HCT116 (cell line): ENCODE data around the gene MRPL33. TPM values are rescaled to one million over a fixed set of nuclear protein-coding genes. Genes with fewer than 3 reads are reported as not detected.
A peak's percentile ranks its signal among the peaks of the same experiment; 100 is the strongest.

Experiments
- ATAC-seq: fragments of 200-7000 bp; cut with Tn5 transposase; 2 replicates; pipeline ENCODE4 v1.9.1; 2020; ENCODE audit warnings: mild to moderate bottlenecking, moderate library complexity
- BruUV-seq: library from RNA; stranded (reverse); fragments of 400-500 nt; replicated peaks from 2 replicates; lab custom pipeline; 2021; lab: Mats Ljungman, UMichigan
- CTCF ChIA-PET: fragments of 300-600 bp; sonication (Branson Sonifier 250); formaldehyde crosslinking; loops from one replicate; lab custom pipeline; 2021; ENCODE audit warnings: antibody characterized with exemption; lab: Charles Lee
- POLR2A ChIA-PET: fragments of 300-600, 350-600 bp; sonication (Branson Sonifier 250); formaldehyde crosslinking; loops from one replicate; lab custom pipeline; 2021; ENCODE audit warnings: antibody characterized with exemption; lab: Charles Lee
- RAD21 ChIA-PET, 2 experiments: fragments of 300-600 bp; sonication (Branson Sonifier 250); formaldehyde crosslinking; loops; one replicate each; lab custom pipeline; 2023; ENCODE audit warnings: low total read pairs in 2 of 2; ENCODE audit not compliant: uncharacterized antibody in 2 of 2, unreplicated experiment in 2 of 2, low non-redundant PET in 1 of 2; lab: Charles Lee
- DNase-seq: peaks from one replicate; pipeline ENCODE4 v3.0.0-alpha.2; 2010; ENCODE audit warnings: low read depth, low spot score
- H2AFZ ChIP-seq: fragments of 200-600 bp; shearing (Covaris generic), sonication (generic); 2 replicates; pipeline ENCODE4 v1.6.1; 2017; ENCODE audit warnings: low read depth, mixed run types, mixed read lengths, antibody characterized with exemption, low read length; ENCODE audit not compliant: poor library complexity, severe bottlenecking
- H3K27ac ChIP-seq: 2 replicates; pipeline ENCODE4 v1.5.1; 2012; ENCODE audit warnings: low read depth, low read length
- H3K27me3 ChIP-seq: fragments of 200-600 bp; sonication (generic); 2 replicates; pipeline ENCODE4 v1.6.1; 2016; ENCODE audit warnings: mixed run types, low read length, mixed read lengths; ENCODE audit not compliant: insufficient read depth
- H3K36me3 ChIP-seq, 2 experiments: fragments of 200-500 bp in 1 of 2; fragments of 200-600 bp in 1 of 2; sonication (Bioruptor generic) in 1 of 2; sonication (generic) in 1 of 2; 2 replicates each; pipeline versions ENCODE4 v1.5.1 to v1.6.1; 2014 to 2016; ENCODE audit warnings: low read length in 2 of 2, inconsistent platforms in 1 of 2, mixed read lengths in 1 of 2, mixed run types in 1 of 2; ENCODE audit not compliant: insufficient read depth in 2 of 2, control insufficient read depth in 1 of 2
- H3K4me1 ChIP-seq, 2 experiments: fragments of 200-600 bp in 1 of 2; sonication (generic) in 1 of 2; 2 replicates each; pipeline versions ENCODE4 v1.5.1 to v1.6.1; 2012 to 2017; ENCODE audit warnings: low read length in 2 of 2, inconsistent platforms in 1 of 2, mild to moderate bottlenecking in 1 of 2, mixed read lengths in 1 of 2, mixed run types in 1 of 2, moderate library complexity in 1 of 2; ENCODE audit not compliant: insufficient read depth in 2 of 2, control insufficient read depth in 1 of 2
- H3K4me2 ChIP-seq: fragments of 200-600 bp; sonication (generic); 2 replicates; pipeline ENCODE4 v1.6.1; 2017; ENCODE audit warnings: mixed run types, low read length, mixed read lengths
- H3K4me3 ChIP-seq, 2 experiments: fragments of 200-600 bp in 1 of 2; sonication (generic) in 1 of 2; replicated peaks in 1 of 2; 2 replicates each; pipeline ENCODE4 v1.5.1; 2011 to 2016; ENCODE audit warnings: low read length in 2 of 2, control low read depth in 1 of 2, low read depth in 1 of 2, mild to moderate bottlenecking in 1 of 2, mixed read lengths in 1 of 2, mixed run types in 1 of 2
- H3K79me2 ChIP-seq: fragments of 200-600 bp; sonication (generic); 2 replicates; pipeline ENCODE4 v1.6.1; 2017; ENCODE audit warnings: mild to moderate bottlenecking, mixed run types, low read length, moderate library complexity, mixed read lengths; ENCODE audit not compliant: insufficient read depth
- H3K9ac ChIP-seq: fragments of 200-600 bp; sonication (generic); 2 replicates; pipeline ENCODE4 v1.6.1; 2016; ENCODE audit warnings: low read length, mixed read lengths
- H3K9me2 ChIP-seq: fragments of 200-600 bp; sonication (generic), shearing (Covaris generic); 2 replicates; pipeline ENCODE4 v1.6.1; 2017; ENCODE audit warnings: mixed run types, mild to moderate bottlenecking, moderate library complexity; ENCODE audit not compliant: insufficient read depth
- H3K9me3 ChIP-seq, 2 experiments: fragments of 200-500 bp in 1 of 2; fragments of 200-600 bp in 1 of 2; sonication (Bioruptor generic) in 1 of 2; sonication (generic) in 1 of 2; 2 replicates each; pipeline ENCODE4 v1.6.1; 2014 to 2017; ENCODE audit warnings: low read length in 2 of 2, mixed read lengths in 2 of 2, inconsistent platforms in 1 of 2, low read depth in 1 of 2, mild to moderate bottlenecking in 1 of 2, mixed run types in 1 of 2, moderate library complexity in 1 of 2; ENCODE audit not compliant: control insufficient read depth in 1 of 2, insufficient read depth in 1 of 2
- H4K20me1 ChIP-seq: fragments of 200-600 bp; sonication (generic), shearing (Covaris generic); 2 replicates; pipeline ENCODE4 v1.6.1; 2017; ENCODE audit warnings: mixed run types, mild to moderate bottlenecking, moderate library complexity; ENCODE audit not compliant: insufficient read depth
- CEBPB ChIP-seq: IDR thresholded peaks from 2 replicates; pipeline ENCODE4 v1.6.1; 2012; ENCODE audit warnings: low read depth
- ELF1 ChIP-seq: IDR thresholded peaks from 2 replicates; pipeline ENCODE4 v1.6.1; 2012; ENCODE audit warnings: low read depth, borderline replicate concordance
- EZH2phosphoT487 ChIP-seq: fragments of 200-600 bp; IDR thresholded peaks from 2 replicates; pipeline ENCODE4 v1.6.1; 2018; ENCODE audit warnings: antibody characterized with exemption, borderline replicate concordance
- FOSL1 ChIP-seq: IDR thresholded peaks from 2 replicates; pipeline ENCODE4 v1.6.1; 2012; ENCODE audit warnings: low read depth
- POLR2AphosphoS5 ChIP-seq: IDR thresholded peaks from 2 replicates; pipeline ENCODE4 v1.6.1; 2011; ENCODE audit warnings: mild to moderate bottlenecking, low read depth, low read length, moderate library complexity
- intact Hi-C: fragments of 100-400 bp; cut with micrococcal nuclease; formaldehyde crosslinking; loops from 2 replicates; pipeline ENCODE4 v1.10.0; 2022
- total RNA-seq: library from RNA; stranded (reverse); gene quantifications from one replicate; pipeline ENCODE4 v1.2.1, GENCODE V29; 2021; ENCODE audit not compliant: unreplicated experiment
- TF ChIP-seq, protein P1 (sequence below): IDR thresholded peaks from 2 replicates; pipeline ENCODE4 v1.6.1; 2011; ENCODE audit warnings: mild to moderate bottlenecking, low read length, moderate library complexity; ENCODE audit not compliant: insufficient replicate concordance; ENCODE audit errors: extremely low read depth

The MRPL33 gene
- total RNA-seq, 1 experiment from 2014 or later: 66.3 TPM

DNA sequence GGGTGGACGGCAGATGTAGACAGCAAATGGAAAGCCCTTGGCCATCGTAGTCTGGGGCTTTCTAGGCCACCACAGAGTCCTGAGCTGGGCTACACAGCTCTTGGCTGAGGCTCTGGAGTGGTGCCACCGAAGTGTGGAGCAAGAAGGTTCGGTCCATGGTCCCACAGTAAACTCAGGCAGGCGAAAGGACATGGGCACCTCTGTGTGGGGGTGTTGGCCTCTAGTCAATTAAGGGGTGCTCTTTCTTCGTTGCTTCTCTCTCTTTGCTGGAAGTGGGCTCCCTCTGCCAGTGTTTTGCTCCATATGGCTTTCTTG, 34.7 kb upstream of the MRPL33 start:
- POLR2A ChIA-PET: interaction anchor here (1.2 kb wide), 1 partner anchor 16 kb away, joined by 3 read pairs; no protein-coding TSS in a partner anchor
- H3K27me3 ChIP-seq: no peaks in the 10 kb centered on the region
- no peaks in the 10 kb centered on the region for H3K36me3 ChIP-seq
- ATAC-seq (no peak), DNase-seq (no peak)
- TF ChIP-seq FOSL1 (no peak), POLR2AphosphoS5 (no peak), EZH2phosphoT487 (no peak)
- TF ChIP-seq, protein P1, sequence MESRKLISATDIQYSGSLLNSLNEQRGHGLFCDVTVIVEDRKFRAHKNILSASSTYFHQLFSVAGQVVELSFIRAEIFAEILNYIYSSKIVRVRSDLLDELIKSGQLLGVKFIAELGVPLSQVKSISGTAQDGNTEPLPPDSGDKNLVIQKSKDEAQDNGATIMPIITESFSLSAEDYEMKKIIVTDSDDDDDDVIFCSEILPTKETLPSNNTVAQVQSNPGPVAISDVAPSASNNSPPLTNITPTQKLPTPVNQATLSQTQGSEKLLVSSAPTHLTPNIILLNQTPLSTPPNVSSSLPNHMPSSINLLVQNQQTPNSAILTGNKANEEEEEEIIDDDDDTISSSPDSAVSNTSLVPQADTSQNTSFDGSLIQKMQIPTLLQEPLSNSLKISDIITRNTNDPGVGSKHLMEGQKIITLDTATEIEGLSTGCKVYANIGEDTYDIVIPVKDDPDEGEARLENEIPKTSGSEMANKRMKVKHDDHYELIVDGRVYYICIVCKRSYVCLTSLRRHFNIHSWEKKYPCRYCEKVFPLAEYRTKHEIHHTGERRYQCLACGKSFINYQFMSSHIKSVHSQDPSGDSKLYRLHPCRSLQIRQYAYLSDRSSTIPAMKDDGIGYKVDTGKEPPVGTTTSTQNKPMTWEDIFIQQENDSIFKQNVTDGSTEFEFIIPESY: no peak
- no peak overlapping the region for H3K4me2 ChIP-seq
- no peak overlapping the region for H3K4me3 ChIP-seq
- no peak overlapping the region for H2AFZ ChIP-seq
- H3K79me2 ChIP-seq: no peaks in the 10 kb centered on the region
- CTCF ChIA-PET: interaction anchor here (1.2 kb wide), 1 partner anchor 14 kb away, joined by 4 read pairs; no protein-coding TSS in a partner anchor
- no TSS peak for BruUV-seq
- no peak overlapping the region for H3K27ac ChIP-seq
- intact Hi-C loops: no loop called here
- no peaks in the 10 kb centered on the region for H3K9me2 ChIP-seq
- no peaks in the 10 kb centered on the region for H4K20me1 ChIP-seq
- RAD21 ChIA-PET: interaction anchor here in 1 of 2 experiments (0.5 kb wide), 1 partner anchor 14 kb away, joined by 4 read pairs; no protein-coding TSS in a partner anchor
- H3K9me3 ChIP-seq: no peaks in the 10 kb centered on the region
- peaks cover 0 to 10% of the 10 kb centered on the region in 2 experiments; a peak in 2 of 4 replicates for H3K4me1 ChIP-seq
- H3K9ac ChIP-seq: no peak overlapping the region

DNA sequence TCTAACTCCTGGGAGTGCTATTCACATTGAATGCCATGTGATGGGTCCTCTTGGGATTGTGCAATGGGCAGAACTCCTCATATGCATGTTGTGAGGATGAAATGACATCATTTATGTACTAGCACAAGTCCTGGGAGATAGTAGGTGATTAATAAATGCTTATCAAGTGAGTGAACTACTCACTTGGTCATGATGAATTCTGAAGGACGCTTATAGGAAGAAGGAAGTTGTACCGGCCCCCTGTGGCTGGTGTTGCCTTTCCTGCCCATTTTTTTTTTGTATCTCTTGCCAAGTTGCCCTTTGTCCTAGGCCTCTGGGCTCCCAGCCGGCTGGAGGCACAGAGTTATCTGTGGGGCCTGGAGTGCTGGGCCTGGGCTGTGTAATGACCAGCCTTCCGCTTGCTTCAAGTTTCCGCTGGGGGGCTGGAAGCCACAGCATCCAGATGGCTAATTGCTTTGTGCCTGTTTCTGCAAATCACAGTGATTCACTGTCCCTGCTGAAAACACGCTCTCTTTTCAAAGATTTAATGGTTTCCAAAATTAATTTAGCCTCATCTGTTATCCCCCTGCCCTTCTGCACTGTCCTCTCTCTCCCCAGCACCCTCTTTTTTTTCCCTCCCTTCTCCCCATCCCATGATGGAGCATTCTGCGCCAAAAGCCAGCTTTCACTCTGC, 33.7 kb upstream of the MRPL33 start:
- Histone ChIP-seq H3K4me1 (peaks cover 0 to 10% of the 10 kb centered on the region in 2 experiments; a peak in 2 of 4 replicates), H3K27ac (no peak overlapping the region), H3K9ac (no peak overlapping the region), H3K9me3 (no peaks in the 10 kb centered on the region), H3K27me3 (no peaks in the 10 kb centered on the region), H3K36me3 (no peaks in the 10 kb centered on the region), H4K20me1 (no peaks in the 10 kb centered on the region), H3K9me2 (no peaks in the 10 kb centered on the region), H3K4me2 (no peak overlapping the region), H3K79me2 (no peaks in the 10 kb centered on the region), H2AFZ (no peak overlapping the region), H3K4me3 (no peak overlapping the region)
- intact Hi-C loops: no loop called here
- DNase-seq: no peak
- ChIA-PET CTCF (interaction anchor here (1.2 kb wide), 1 partner anchor 15 kb away, joined by 4 read pairs; no protein-coding TSS in a partner anchor), RAD21 (no interaction called here), POLR2A (interaction anchor here (0.7 to 1.2 kb wide), 2 partner anchors 15 to 18 kb away, joined by 3 read pairs; no protein-coding TSS in a partner anchor)
- BruUV-seq: no TSS peak
- no peak for TF ChIP-seq ELF1
- TF ChIP-seq CEBPB: peak; percentile 39; the same call in 1 of the 2 replicates
- no peak for ATAC-seq
